ENCODE measurements around the gene ZNF516. TPM values are rescaled to one million over a fixed set of nuclear protein-coding genes. Genes with fewer than 3 reads are reported as not detected.

The ZNF516 gene
- total and polyA plus RNA-seq, 10 of the 15 experiments (the other 5 are each of a cell fraction or from before 2014, with no cell fraction given), result 2.0 to 32.0 (median 8.3) TPM

DNA sequence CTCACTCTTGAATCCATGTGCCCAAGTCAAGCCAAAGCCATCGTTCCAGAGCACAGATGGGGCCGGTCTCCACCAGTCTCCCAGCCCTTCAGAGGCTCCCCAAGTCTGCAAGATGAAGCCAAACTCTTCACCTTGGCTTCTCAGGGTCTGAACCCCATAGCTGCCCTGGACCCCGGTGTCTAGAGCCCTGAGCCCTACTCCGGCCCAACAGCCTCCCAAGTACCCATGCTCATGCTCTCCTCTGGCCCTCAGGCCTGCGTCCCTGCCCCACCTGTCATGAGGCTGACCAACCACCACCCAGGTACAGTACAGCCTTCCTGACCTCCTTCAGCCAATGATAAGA is 46.0 kb downstream of the ZNF516 start:
- Histone ChIP-seq H4K20me1 (ENCODE audit: control insufficient read depth, insufficient read depth) (peaks cover 4% of the 10 kb centered on the region; the same call in 1 of the 2 replicates), H3K27me3 (replicated peaks in 1 of 2; ENCODE audit: control insufficient read depth in 2 of 2, insufficient read depth in 2 of 2, low read length in 1 of 2) (no peaks in the 10 kb centered on the region), H3K79me2 (ENCODE audit: control insufficient read depth, insufficient read depth, low read length) (peaks cover 68% of the 10 kb centered on the region), H3K9ac (ENCODE audit: control insufficient read depth, insufficient read depth, low read length) (no peak overlapping the region), H3K4me2 (ENCODE audit: control insufficient read depth, insufficient read depth) (no peak overlapping the region; the same call in 1 of the 2 replicates), H3K4me1 (ENCODE audit: control insufficient read depth, insufficient read depth, low read length) (peaks cover 23% of the 10 kb centered on the region), H2AFZ (ENCODE audit: control insufficient read depth, low read depth, low read length) (no peak overlapping the region), H3K4me3 (no peak overlapping the region), H3K9me3 (replicated peaks; ENCODE audit: control insufficient read depth, insufficient read depth, low read length) (no peaks in the 10 kb centered on the region; the same call in 2 of the 3 replicates), H3K27ac (ENCODE audit: control insufficient read depth, insufficient read depth) (no peak overlapping the region), H3K36me3 (ENCODE audit: control insufficient read depth in 2 of 2, insufficient read depth in 2 of 2, low read length in 1 of 2) (peaks cover 0 to 6% of the 10 kb centered on the region in 2 experiments; a peak in 1 of 4 replicates)
- RAD21 ChIA-PET (ENCODE audit: unreplicated experiment), result interaction anchor here (1.0 kb wide), 1 partner anchor 10 kb away, joined by 3 read pairs; no protein-coding TSS in a partner anchor
- in situ Hi-C loops (cut with MboI), result no loop called here
- no peak for ATAC-seq
- intact Hi-C loops (cut with micrococcal nuclease; ENCODE audit: unreplicated experiment), result no loop called here
- SMC1A ChIA-PET (ENCODE audit: uncharacterized antibody, unreplicated experiment), result interaction anchor here (0.7 to 2.5 kb wide), 2 partner anchors 9 to 25 kb away, joined by 3 to 5 read pairs; no protein-coding TSS in a partner anchor
- WGBS (ENCODE audit: insufficient coverage, insufficient replicate concordance, low lambda C conversion rate, missing lambda C conversion rate), result 77% methylated on average over 5 of the region's 5 CpGs
- no TSS peak for BruUV-seq (replicated peaks)
- POLR2A ChIA-PET, result no interaction called here
- no peak for DNase-seq (ENCODE audit: low read depth, low spot score)
- CTCF ChIA-PET, result interaction anchor here (1.7 kb wide), 1 partner anchor 261 kb away, joined by 4 read pairs; no protein-coding TSS in a partner anchor
- TF ChIP-seq SP1 (IDR thresholded peaks at IDR 0.05; ENCODE audit: low read depth, low read length) (no peak), TCF3 (IDR thresholded peaks at IDR 0.05; ENCODE audit: borderline replicate concordance, insufficient read depth, low read depth, low read length) (no peak)
- no peak for FAIRE-seq

DNA sequence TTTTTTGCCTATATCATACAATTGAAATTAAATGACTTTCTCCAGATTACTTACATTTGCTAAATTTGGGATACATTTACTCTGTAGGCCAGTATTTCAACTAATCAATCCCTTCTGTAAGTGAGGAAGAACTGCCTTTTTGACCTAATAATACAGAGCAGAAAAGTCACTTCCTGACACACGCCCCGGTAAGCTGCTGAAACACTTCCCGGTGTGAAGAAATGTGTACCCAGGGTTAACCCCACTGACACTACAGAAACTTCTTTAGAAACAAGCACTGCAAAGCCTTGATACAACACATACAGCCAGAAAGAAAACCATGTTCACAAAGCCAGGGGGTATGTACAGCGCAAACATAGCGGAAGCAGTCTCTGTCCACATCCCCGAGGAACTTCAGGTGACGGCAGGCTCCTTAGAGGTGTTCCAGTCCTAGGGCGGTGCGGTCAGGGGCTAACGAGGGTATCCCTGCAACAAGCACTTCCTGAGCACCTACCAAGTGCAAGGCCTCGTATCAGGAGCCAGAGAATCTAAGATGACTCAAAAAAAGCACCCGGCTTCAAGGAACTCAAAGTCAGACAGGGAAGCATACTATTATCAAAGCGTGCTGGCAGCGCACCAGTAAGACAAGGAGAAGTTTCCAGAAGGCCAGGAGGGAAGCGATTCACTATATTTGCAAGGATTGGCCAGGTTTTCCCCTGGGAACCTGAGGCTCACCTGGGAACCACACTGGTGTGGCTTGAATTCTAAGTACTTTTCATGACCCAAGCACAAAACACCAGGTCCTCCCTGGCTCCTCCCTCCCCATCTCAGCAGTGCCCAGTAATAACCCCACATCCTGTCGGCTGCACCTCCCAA is 46.6 kb downstream of the ZNF516 start:
- BruUV-seq (replicated peaks), result no TSS peak
- no peak overlapping the region for H3K27ac ChIP-seq (ENCODE audit: control insufficient read depth, insufficient read depth)
- POLR2A ChIA-PET, result no interaction called here
- no peak overlapping the region for H2AFZ ChIP-seq (ENCODE audit: control insufficient read depth, low read depth, low read length)
- 61% methylated on average over 16 of the region's 16 CpGs for WGBS (ENCODE audit: insufficient coverage, insufficient replicate concordance, low lambda C conversion rate, missing lambda C conversion rate)
- H3K27me3 ChIP-seq (replicated peaks in 1 of 2; ENCODE audit: control insufficient read depth in 2 of 2, insufficient read depth in 2 of 2, low read length in 1 of 2), result no peaks in the 10 kb centered on the region
- CTCF ChIA-PET, result no interaction called here
- H3K79me2 ChIP-seq (ENCODE audit: control insufficient read depth, insufficient read depth, low read length), result peaks cover 65% of the 10 kb centered on the region
- SMC1A ChIA-PET (ENCODE audit: uncharacterized antibody, unreplicated experiment), result no interaction called here
- H3K36me3 ChIP-seq (ENCODE audit: control insufficient read depth in 2 of 2, insufficient read depth in 2 of 2, low read length in 1 of 2), result peaks cover 0 to 8% of the 10 kb centered on the region in 2 experiments; a peak in 2 of 4 replicates
- TF ChIP-seq IKZF1 (conservative IDR thresholded peaks at IDR 0.05) (no peak), TCF12 (IDR thresholded peaks at IDR 0.05; ENCODE audit: low read depth, low read length) (no peak), MEF2B (IDR thresholded peaks at IDR 0.05; ENCODE audit: partially characterized antibody, poor library complexity, severe bottlenecking) (no peak), CREB1 (IDR thresholded peaks at IDR 0.05; ENCODE audit: low read depth) (no peak), MYB (IDR thresholded peaks at IDR 0.05; ENCODE audit: borderline replicate concordance, low read depth, low read length) (no peak), SMAD1 (IDR thresholded peaks at IDR 0.05; ENCODE audit: low read depth, partially characterized antibody) (no peak), EZH2 (IDR thresholded peaks at IDR 0.05; ENCODE audit: borderline replicate concordance, control insufficient read depth, low read depth, low read length) (no peak)
- TF ChIP-seq, protein P1, sequence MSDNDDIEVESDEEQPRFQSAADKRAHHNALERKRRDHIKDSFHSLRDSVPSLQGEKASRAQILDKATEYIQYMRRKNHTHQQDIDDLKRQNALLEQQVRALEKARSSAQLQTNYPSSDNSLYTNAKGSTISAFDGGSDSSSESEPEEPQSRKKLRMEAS (IDR thresholded peaks at IDR 0.05; ENCODE audit: low read depth, low read length), result no peak
- TF ChIP-seq, protein P2, sequence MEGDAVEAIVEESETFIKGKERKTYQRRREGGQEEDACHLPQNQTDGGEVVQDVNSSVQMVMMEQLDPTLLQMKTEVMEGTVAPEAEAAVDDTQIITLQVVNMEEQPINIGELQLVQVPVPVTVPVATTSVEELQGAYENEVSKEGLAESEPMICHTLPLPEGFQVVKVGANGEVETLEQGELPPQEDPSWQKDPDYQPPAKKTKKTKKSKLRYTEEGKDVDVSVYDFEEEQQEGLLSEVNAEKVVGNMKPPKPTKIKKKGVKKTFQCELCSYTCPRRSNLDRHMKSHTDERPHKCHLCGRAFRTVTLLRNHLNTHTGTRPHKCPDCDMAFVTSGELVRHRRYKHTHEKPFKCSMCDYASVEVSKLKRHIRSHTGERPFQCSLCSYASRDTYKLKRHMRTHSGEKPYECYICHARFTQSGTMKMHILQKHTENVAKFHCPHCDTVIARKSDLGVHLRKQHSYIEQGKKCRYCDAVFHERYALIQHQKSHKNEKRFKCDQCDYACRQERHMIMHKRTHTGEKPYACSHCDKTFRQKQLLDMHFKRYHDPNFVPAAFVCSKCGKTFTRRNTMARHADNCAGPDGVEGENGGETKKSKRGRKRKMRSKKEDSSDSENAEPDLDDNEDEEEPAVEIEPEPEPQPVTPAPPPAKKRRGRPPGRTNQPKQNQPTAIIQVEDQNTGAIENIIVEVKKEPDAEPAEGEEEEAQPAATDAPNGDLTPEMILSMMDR (IDR thresholded peaks at IDR 0.05 in 2 of 3, conservative IDR thresholded peaks at IDR 0.05 in 1 of 3; ENCODE audit: control insufficient read depth in 2 of 3, extremely low read depth in 1 of 3, insufficient read depth in 1 of 3, low read depth in 3 of 3, low read length in 3 of 3), result no peak
- H4K20me1 ChIP-seq (ENCODE audit: control insufficient read depth, insufficient read depth), result peaks cover 4% of the 10 kb centered on the region; the same call in 1 of the 2 replicates
- ATAC-seq (no peak), FAIRE-seq (no peak), DNase-seq (ENCODE audit: low read depth, low spot score) (no peak)
- in situ Hi-C loops (cut with MboI), result no loop called here
- intact Hi-C loops (cut with micrococcal nuclease; ENCODE audit: unreplicated experiment), result no loop called here
- H3K4me3 ChIP-seq, result no peak overlapping the region
- H3K4me2 ChIP-seq (ENCODE audit: control insufficient read depth, insufficient read depth), result no peak overlapping the region; the same call in 1 of the 2 replicates
- peaks cover 23% of the 10 kb centered on the region for H3K4me1 ChIP-seq (ENCODE audit: control insufficient read depth, insufficient read depth, low read length)
- no peak overlapping the region for H3K9ac ChIP-seq (ENCODE audit: control insufficient read depth, insufficient read depth, low read length)
- RAD21 ChIA-PET (ENCODE audit: unreplicated experiment), result no interaction called here
- H3K9me3 ChIP-seq (replicated peaks; ENCODE audit: control insufficient read depth, insufficient read depth, low read length), result no peaks in the 10 kb centered on the region; the same call in 2 of the 3 replicates

Data from GM12878 (cell line).